B cell (primary cell): ENCODE results near the gene OASL. TPM values are rescaled to one million over a fixed set of nuclear protein-coding genes. Genes with fewer than 3 reads are reported as not detected.

Experiments used
- ATAC-seq: fragments of 200-7000 bp; cut with Tn5 transposase; one replicate; pipeline ENCODE4 v1.10.0; 2021; ENCODE audit warnings: low read depth, mild to moderate bottlenecking, moderate number of reproducible peaks, moderate library complexity
- CTCF ChIA-PET: fragments of 350-600 bp; sonication (Branson Sonifier 250); formaldehyde crosslinking; loops from one replicate; lab custom pipeline; 2021; ENCODE audit warnings: antibody characterized with exemption, inconsistent platforms; lab: Charles Lee
- POLR2A ChIA-PET: fragments of 350-600 bp; sonication (Branson Sonifier 250); formaldehyde crosslinking; loops from one replicate; lab custom pipeline; 2021; ENCODE audit warnings: antibody characterized with exemption; lab: Charles Lee
- DNase-seq: peaks from one replicate; pipeline ENCODE4 v3.0.0; 2013
- H2AFZ ChIP-seq: 2 replicates; pipeline ENCODE4 v1.6.1; 2012; ENCODE audit warnings: mild to moderate bottlenecking, low read depth, low read length; ENCODE audit not compliant: insufficient read depth, poor library complexity, severe bottlenecking
- H3K27ac ChIP-seq, 2 donors: 1 replicate in 1 of 2; 2 replicates in 1 of 2; pipeline ENCODE4 v1.5.1; 2012 to 2013; ENCODE audit warnings: low read length in 2 of 2, mild to moderate bottlenecking in 2 of 2, moderate library complexity in 1 of 2
- H3K27me3 ChIP-seq, 4 experiments: fragments of 200-600 bp in 1 of 4; sonication (generic) in 1 of 4; replicated peaks in 1 of 4; 1 replicate in 2 of 4; 2 replicates in 2 of 4; pipeline versions ENCODE4 v1.6.1 to v1.7.0; 2013 to 2016; ENCODE audit warnings: low read length in 3 of 4, mild to moderate bottlenecking in 2 of 4, mixed read lengths in 1 of 4, moderate library complexity in 1 of 4; ENCODE audit not compliant: insufficient read depth in 4 of 4, control insufficient read depth in 3 of 4; ENCODE audit errors: control extremely low read depth in 1 of 4
- H3K36me3 ChIP-seq, 2 experiments: replicated peaks in 1 of 2; 1 replicate in 1 of 2; 2 replicates in 1 of 2; pipeline versions ENCODE4 v1.6.1 to v1.7.1; 2013; ENCODE audit warnings: low read length in 1 of 2; ENCODE audit not compliant: insufficient read depth in 2 of 2, control insufficient read depth in 1 of 2; ENCODE audit errors: control extremely low read depth in 1 of 2, extremely low read depth in 1 of 2
- H3K4me1 ChIP-seq, 2 donors: fragments of 200-600 bp in 1 of 2; sonication (generic) in 1 of 2; 1 replicate in 1 of 2; 2 replicates in 1 of 2; pipeline versions ENCODE4 v1.5.1 to v1.6.1; 2013 to 2017; ENCODE audit warnings: low read length in 2 of 2; ENCODE audit not compliant: control insufficient read depth in 2 of 2, insufficient read depth in 2 of 2
- H3K4me2 ChIP-seq: replicated peaks from 2 replicates; pipeline ENCODE3; 2012; ENCODE audit warnings: mild to moderate bottlenecking, low read depth, low read length; ENCODE audit not compliant: poor library complexity, severe bottlenecking
- H3K4me3 ChIP-seq, 5 experiments: fragments of 200-600 bp in 1 of 5; sonication (generic) in 1 of 5; 1 replicate in 3 of 5; 2 replicates in 2 of 5; pipeline versions ENCODE4 v1.5.1 to v1.7.0; 2011 to 2016; ENCODE audit warnings: low read length in 4 of 5, mild to moderate bottlenecking in 4 of 5, low read depth in 2 of 5, control low read depth in 1 of 5, moderate library complexity in 1 of 5; ENCODE audit not compliant: insufficient read depth in 1 of 5; ENCODE audit errors: control extremely low read depth in 1 of 5, extremely low read depth in 1 of 5
- H3K79me2 ChIP-seq: fragments of 200-600 bp; sonication (generic); one replicate; pipeline ENCODE4 v1.6.0; 2016; ENCODE audit warnings: low read length; ENCODE audit not compliant: control insufficient read depth, insufficient read depth
- H3K9ac ChIP-seq: fragments of 200-600 bp; sonication (generic); 2 replicates; pipeline ENCODE4 v1.6.1; 2017; ENCODE audit warnings: mild to moderate bottlenecking, low read length, moderate library complexity
- H3K9me3 ChIP-seq, 3 donors: one replicate each; pipeline versions ENCODE4 v1.6.1 to v1.7.1; 2013; ENCODE audit warnings: low read length in 2 of 3; ENCODE audit not compliant: control insufficient read depth in 2 of 3, insufficient read depth in 1 of 3; ENCODE audit errors: control extremely low read depth in 1 of 3
- H4K20me1 ChIP-seq: 2 replicates; pipeline ENCODE4 v1.6.0; 2012; ENCODE audit warnings: mild to moderate bottlenecking, low read length; ENCODE audit not compliant: insufficient read depth, control insufficient read depth, poor library complexity, severe bottlenecking
- H3K27ac Mint-ChIP-seq: one replicate; pipeline ENCODE4 v1.8.0; 2021; ENCODE audit warnings: mixed read lengths
- H3K27me3 Mint-ChIP-seq: one replicate; pipeline ENCODE4 v1.8.0; 2021; ENCODE audit warnings: mixed read lengths
- H3K4me1 Mint-ChIP-seq: one replicate; pipeline ENCODE4 v1.8.0; 2021; ENCODE audit warnings: mixed read lengths
- H3K4me3 Mint-ChIP-seq: one replicate; pipeline ENCODE4 v1.8.0; 2021; ENCODE audit warnings: mixed read lengths
- H3K9me3 Mint-ChIP-seq: one replicate; pipeline ENCODE4 v1.8.0; 2022; ENCODE audit warnings: mixed read lengths; ENCODE audit not compliant: insufficient read depth
- EZH2 ChIP-seq: IDR thresholded peaks from 2 replicates; pipeline ENCODE4 v1.6.1; 2012; ENCODE audit warnings: borderline replicate concordance, low read depth, mild to moderate bottlenecking, moderate library complexity, low read length; ENCODE audit not compliant: insufficient read depth, poor library complexity, severe bottlenecking
- WGBS: methylation state at CpG from one replicate; pipeline ENCODE4 v1.1.5; 2013; ENCODE audit warnings: missing lambda C conversion rate; ENCODE audit not compliant: insufficient coverage; 5-methylcytosine and 5-hydroxymethylcytosine counted together
- intact Hi-C: fragments of 100-400 bp; cut with micrococcal nuclease; formaldehyde crosslinking; loops from one replicate; pipeline ENCODE4 v1.10.0; 2022
- polyA plus RNA-seq: library from polyadenylated mRNA; depleted of rRNA; stranded (reverse); fragments of >200 nt; gene quantifications from 2 replicates; pipeline ENCODE4 v1.2.3, GENCODE V29; 2012
- total RNA-seq, 2 donors: library from RNA; stranded (reverse); fragments of 120-200 nt in 1 of 2; gene quantifications; 1 replicate in 1 of 2; 2 replicates in 1 of 2; pipeline versions ENCODE4 v1.2.3 to v1.2.4, GENCODE V29; 2013 to 2022
- TF ChIP-seq, protein P1 (sequence below): fragments of 200-600 bp; IDR thresholded peaks from one replicate; pipeline ENCODE4 v1.8.0; 2022; ENCODE audit warnings: antibody characterized with exemption, mild to moderate bottlenecking

OASL gene
- total and polyA plus RNA-seq, 2 donors (not counting 1 experiment from before 2014, with no cell fraction given), result 0.18 to 1.1 TPM

- TF ChIP-seq, protein P1, sequence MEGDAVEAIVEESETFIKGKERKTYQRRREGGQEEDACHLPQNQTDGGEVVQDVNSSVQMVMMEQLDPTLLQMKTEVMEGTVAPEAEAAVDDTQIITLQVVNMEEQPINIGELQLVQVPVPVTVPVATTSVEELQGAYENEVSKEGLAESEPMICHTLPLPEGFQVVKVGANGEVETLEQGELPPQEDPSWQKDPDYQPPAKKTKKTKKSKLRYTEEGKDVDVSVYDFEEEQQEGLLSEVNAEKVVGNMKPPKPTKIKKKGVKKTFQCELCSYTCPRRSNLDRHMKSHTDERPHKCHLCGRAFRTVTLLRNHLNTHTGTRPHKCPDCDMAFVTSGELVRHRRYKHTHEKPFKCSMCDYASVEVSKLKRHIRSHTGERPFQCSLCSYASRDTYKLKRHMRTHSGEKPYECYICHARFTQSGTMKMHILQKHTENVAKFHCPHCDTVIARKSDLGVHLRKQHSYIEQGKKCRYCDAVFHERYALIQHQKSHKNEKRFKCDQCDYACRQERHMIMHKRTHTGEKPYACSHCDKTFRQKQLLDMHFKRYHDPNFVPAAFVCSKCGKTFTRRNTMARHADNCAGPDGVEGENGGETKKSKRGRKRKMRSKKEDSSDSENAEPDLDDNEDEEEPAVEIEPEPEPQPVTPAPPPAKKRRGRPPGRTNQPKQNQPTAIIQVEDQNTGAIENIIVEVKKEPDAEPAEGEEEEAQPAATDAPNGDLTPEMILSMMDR, result no peak
- TF ChIP-seq EZH2, result no peak
- 87% methylated on average over 7 of the region's 10 CpGs for WGBS
- POLR2A ChIA-PET, result no interaction called here
These were observed 66.0 kb downstream of the OASL start for GRCh38 chr12:120972870-120973543.

More at GRCh38 chr12:120972870-120973543, 66.0 kb downstream of the OASL start:
- H3K4me3 Mint-ChIP-seq, result no peak overlapping the region
- peaks cover 3 to 6% of the 10 kb centered on the region in 2 donors for H3K4me1 ChIP-seq
- no peaks in the 10 kb centered on the region for H4K20me1 ChIP-seq
- H2AFZ ChIP-seq, result no peak overlapping the region
- H3K4me2 ChIP-seq, result no peak overlapping the region
- peaks cover 4% of the 10 kb centered on the region for H3K27me3 Mint-ChIP-seq
- intact Hi-C loops, result loop anchor here (5.0 to 10.0 kb wide), 2 partner anchors 188 to 536 kb away; partner anchors contain the start of gene COX6A1
- H3K9me3 ChIP-seq, result no peaks in the 10 kb centered on the region
- ATAC-seq (no peak), DNase-seq (no peak)
- no peaks in the 10 kb centered on the region for H3K9me3 Mint-ChIP-seq
- no peak overlapping the region for H3K27ac Mint-ChIP-seq
- H3K4me1 Mint-ChIP-seq, result peaks cover 6% of the 10 kb centered on the region
- CTCF ChIA-PET, result interaction anchor here (0.7 to 5.6 kb wide), 18 partner anchors 8 to 391 kb away, joined by 3 to 88 read pairs (median 3); partner anchors contain the start of genes CABP1 and POP5
- H3K27ac ChIP-seq, result no peak overlapping the region
- peaks cover 0 to 2% (median 0%) of the 10 kb centered on the region in 4 experiments for H3K27me3 ChIP-seq
- no peaks in the 10 kb centered on the region for H3K36me3 ChIP-seq
- no peak overlapping the region for H3K4me3 ChIP-seq
- no peaks in the 10 kb centered on the region for H3K79me2 ChIP-seq
- no peak overlapping the region for H3K9ac ChIP-seq
